ENCODE data around the gene SFSWAP.

The SFSWAP gene

GRCh38 chr12:131764738-131765137, 53.8 kb downstream of the SFSWAP start:
- TF ChIP-seq POLR2AphosphoS5 (IDR thresholded peaks at IDR 0.05; ENCODE audit: low read depth, low read length) (no peak), TAF1 (IDR thresholded peaks at IDR 0.05; ENCODE audit: borderline replicate concordance, insufficient read depth, low read length) (no peak), SIN3A (IDR thresholded peaks at IDR 0.05; ENCODE audit: borderline replicate concordance, insufficient read depth, low read length) (no peak), REST (IDR thresholded peaks at IDR 0.05; ENCODE audit: insufficient read depth in 1 of 2, low read depth in 2 of 2, low read length in 2 of 2) (no peak)

- no peak for TF ChIP-seq REST (IDR thresholded peaks at IDR 0.05; ENCODE audit: insufficient read depth in 1 of 2, low read depth in 2 of 2, low read length in 2 of 2)
- TF ChIP-seq FOXP2 (optimal IDR thresholded peaks at IDR 0.05; ENCODE audit: borderline replicate concordance, extremely low read depth, extremely low read length, insufficient read depth) = no peak
- no peak for TF ChIP-seq SIN3A (IDR thresholded peaks at IDR 0.05; ENCODE audit: borderline replicate concordance, insufficient read depth, low read length)
- no peak for TF ChIP-seq TAF1 (IDR thresholded peaks at IDR 0.05; ENCODE audit: borderline replicate concordance, insufficient read depth, low read length)
- TF ChIP-seq POLR2AphosphoS5 (IDR thresholded peaks at IDR 0.05; ENCODE audit: low read depth, low read length) = no peak
Observed at GRCh38 chr12:131765961-131766360, 55.1 kb downstream of the SFSWAP start.

GRCh38 chr12:131766382-131767107, 55.7 kb downstream of the SFSWAP start:
- TF ChIP-seq SIN3A (IDR thresholded peaks at IDR 0.05; ENCODE audit: borderline replicate concordance, insufficient read depth, low read length) = no peak
- TF ChIP-seq TAF1 (IDR thresholded peaks at IDR 0.05; ENCODE audit: borderline replicate concordance, insufficient read depth, low read length) = no peak
- TF ChIP-seq REST (IDR thresholded peaks at IDR 0.05; ENCODE audit: insufficient read depth in 1 of 2, low read depth in 2 of 2, low read length in 2 of 2) = no peak
- TF ChIP-seq POLR2AphosphoS5 (IDR thresholded peaks at IDR 0.05; ENCODE audit: low read depth, low read length) = no peak
- no peak for TF ChIP-seq FOXP2 (optimal IDR thresholded peaks at IDR 0.05; ENCODE audit: borderline replicate concordance, extremely low read depth, extremely low read length, insufficient read depth)

- TF ChIP-seq POLR2AphosphoS5 (IDR thresholded peaks at IDR 0.05; ENCODE audit: low read depth, low read length) (no peak), TAF1 (IDR thresholded peaks at IDR 0.05; ENCODE audit: borderline replicate concordance, insufficient read depth, low read length) (no peak), SIN3A (IDR thresholded peaks at IDR 0.05; ENCODE audit: borderline replicate concordance, insufficient read depth, low read length) (no peak), FOXP2 (optimal IDR thresholded peaks at IDR 0.05; ENCODE audit: borderline replicate concordance, extremely low read depth, extremely low read length, insufficient read depth) (no peak), REST (IDR thresholded peaks at IDR 0.05; ENCODE audit: insufficient read depth in 1 of 2, low read depth in 2 of 2, low read length in 2 of 2) (no peak)
Observed at GRCh38 chr12:131770120-131770519, 59.2 kb downstream of the SFSWAP start.
